IPS DF 4.7 (cell line): ENCODE measurements around the gene FGD2.
"Not testable (repeated sequence)": the region's sequence is repeated elsewhere in the genome, so short reads cannot be mapped to it uniquely, and the experiment has no call there.

Source experiments
- DNase-seq: peaks from one replicate; pipeline ENCODE4 v3.0.0-alpha.2; 2013; ENCODE audit warnings: low spot score; ENCODE audit errors: extremely low read depth

Gene FGD2

GRCh38 chr6:37038292-37039198, 33.1 kb downstream of the FGD2 start:
- DNase-seq: no peak

GRCh38 chr6:37039958-37040357, 34.5 kb downstream of the FGD2 start:
- DNase-seq: no peak

- no peak for DNase-seq
These were observed 36.1 kb downstream of the FGD2 start for GRCh38 chr6:37041521-37041920.

- no peak for DNase-seq
These were observed 36.7 kb downstream of the FGD2 start for GRCh38 chr6:37042150-37042549.

- DNase-seq: not testable (repeated sequence)
These were observed 37.6 kb downstream of the FGD2 start for GRCh38 chr6:37043091-37043490.

GRCh38 chr6:37047346-37047688, 41.9 kb downstream of the FGD2 start:
- DNase-seq: no peak

- DNase-seq: no peak
These were observed 42.4 kb downstream of the FGD2 start for GRCh38 chr6:37047689-37048402.

GRCh38 chr6:37048403-37048850, 43.0 kb downstream of the FGD2 start:
- no peak for DNase-seq

- DNase-seq: no peak
These were observed 43.6 kb downstream of the FGD2 start for GRCh38 chr6:37048851-37049757.

GRCh38 chr6:37049758-37050044, 44.2 kb downstream of the FGD2 start:
- DNase-seq: no peak

- no peak for DNase-seq
These were observed 44.8 kb downstream of the FGD2 start for GRCh38 chr6:37050045-37050853.

GRCh38 chr6:37050854-37051137, 45.3 kb downstream of the FGD2 start:
- no peak for DNase-seq

- no peak for DNase-seq
These were observed 45.9 kb downstream of the FGD2 start for GRCh38 chr6:37051138-37052026.

- no peak for DNase-seq
These were observed 46.7 kb downstream of the FGD2 start for GRCh38 chr6:37052027-37052628.

GRCh38 chr6:37053683-37054082, 48.2 kb downstream of the FGD2 start:
- no peak for DNase-seq

- DNase-seq: no peak
These were observed 48.7 kb downstream of the FGD2 start for GRCh38 chr6:37054171-37054570.

- no peak for DNase-seq
These were observed 49.1 kb downstream of the FGD2 start for GRCh38 chr6:37054580-37054979.

- DNase-seq: no peak
These were observed 50.6 kb downstream of the FGD2 start for GRCh38 chr6:37056112-37056403.

GRCh38 chr6:37056439-37057127, 51.1 kb downstream of the FGD2 start:
- no peak for DNase-seq

- DNase-seq: no peak
These were observed 51.6 kb downstream of the FGD2 start for GRCh38 chr6:37057128-37057471.
